ENCODE measurements around the gene GTF2H2C.
"Not testable (repeated sequence)": the region's sequence is repeated elsewhere in the genome, so short reads cannot be mapped to it uniquely, and the experiment has no call there.

GTF2H2C gene

DNA sequence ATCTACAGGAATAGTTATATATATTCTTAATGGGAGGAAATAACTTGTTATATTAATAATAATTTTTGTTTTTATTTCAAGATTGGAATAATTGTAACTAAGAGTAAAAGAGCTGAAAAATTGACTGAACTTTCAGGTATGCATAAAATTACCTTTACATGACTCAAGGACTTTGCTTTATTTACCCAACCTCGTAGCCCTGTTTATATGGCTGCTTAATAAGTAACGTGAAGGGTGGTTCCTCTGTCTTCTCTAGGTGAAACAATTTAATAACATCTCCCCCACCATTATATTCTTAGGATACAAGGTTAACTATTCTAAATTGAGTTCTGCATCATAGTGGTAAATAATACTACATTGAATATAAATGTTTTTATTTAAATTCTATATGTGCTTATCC is 8.1 kb downstream of the GTF2H2C start:
- not testable (repeated sequence) for DNase-seq

DNA sequence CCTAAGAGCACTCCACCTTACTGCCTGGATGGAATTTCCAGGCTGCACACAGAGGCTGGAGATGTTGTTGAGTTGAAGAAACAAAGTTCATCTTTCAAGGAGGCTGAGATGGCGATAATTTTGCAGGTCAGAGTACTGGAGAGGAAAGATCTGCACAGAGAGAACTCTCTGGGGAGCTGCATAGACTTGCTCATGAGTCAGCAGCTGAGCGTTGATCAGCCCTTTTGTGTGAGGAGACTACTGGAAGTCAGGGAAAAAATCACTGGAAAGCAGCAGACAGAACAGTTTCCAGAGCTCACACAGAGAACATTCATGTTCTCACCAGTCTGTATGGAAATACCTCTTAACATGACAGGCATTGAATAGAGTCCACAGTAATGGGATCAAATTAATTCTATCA is 23.4 kb downstream of the GTF2H2C start:
- not testable (repeated sequence) for DNase-seq

DNA sequence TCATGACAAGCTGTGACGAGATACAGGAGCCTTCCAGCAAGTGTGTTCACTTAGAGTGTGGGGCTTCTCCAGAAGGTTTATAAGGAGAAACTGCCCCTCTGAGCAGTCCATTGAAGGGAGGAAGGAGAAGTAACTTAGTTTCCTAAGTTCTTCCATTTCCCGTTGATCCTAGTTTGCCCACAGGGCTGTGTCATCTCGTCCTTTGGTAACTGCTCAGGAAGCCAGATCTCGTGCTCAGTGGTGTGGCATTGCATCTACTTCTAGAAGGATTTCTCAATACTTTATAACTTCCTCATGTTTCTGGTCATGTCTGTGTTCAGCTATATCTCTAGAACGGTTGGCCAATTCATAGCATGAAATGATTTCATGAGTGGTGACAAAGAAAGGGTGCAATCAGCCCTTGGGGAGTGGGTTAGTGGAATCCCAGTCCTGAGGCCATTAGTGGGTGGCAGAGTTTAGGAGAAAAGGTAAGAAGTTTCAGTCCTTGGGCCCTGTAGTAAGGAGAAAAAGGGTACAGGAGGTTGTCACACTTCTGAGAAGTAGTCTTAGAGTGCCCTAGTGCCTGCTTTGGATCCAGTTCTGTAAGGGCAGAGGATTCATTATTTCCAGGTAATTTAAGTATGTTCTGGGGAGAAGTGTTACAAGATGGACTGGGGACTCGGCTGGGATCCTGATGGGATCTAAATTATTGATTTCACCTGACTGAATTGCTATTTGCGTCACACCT is 36.3 kb downstream of the GTF2H2C start:
- not testable (repeated sequence) for DNase-seq

DNA sequence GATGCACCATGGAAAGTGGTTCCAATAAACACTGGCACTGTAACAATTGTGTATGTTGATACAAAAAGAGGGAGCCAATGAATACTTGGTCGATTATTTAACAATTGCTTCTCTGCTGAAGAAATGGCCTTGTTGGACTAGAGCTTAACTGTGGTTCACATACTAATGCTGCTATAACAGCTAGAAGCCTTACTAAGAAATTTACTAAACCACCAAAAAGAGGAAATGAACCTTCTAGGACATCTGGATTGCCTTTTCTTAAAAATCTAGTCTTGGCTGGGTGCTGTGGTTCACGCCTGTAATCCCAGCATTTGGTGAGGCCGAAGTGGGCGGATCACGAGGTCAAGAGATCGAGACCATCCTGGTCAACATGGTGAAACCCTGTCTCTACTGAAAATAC is 42.0 kb downstream of the GTF2H2C start:
- not testable (repeated sequence) for DNase-seq

DNA sequence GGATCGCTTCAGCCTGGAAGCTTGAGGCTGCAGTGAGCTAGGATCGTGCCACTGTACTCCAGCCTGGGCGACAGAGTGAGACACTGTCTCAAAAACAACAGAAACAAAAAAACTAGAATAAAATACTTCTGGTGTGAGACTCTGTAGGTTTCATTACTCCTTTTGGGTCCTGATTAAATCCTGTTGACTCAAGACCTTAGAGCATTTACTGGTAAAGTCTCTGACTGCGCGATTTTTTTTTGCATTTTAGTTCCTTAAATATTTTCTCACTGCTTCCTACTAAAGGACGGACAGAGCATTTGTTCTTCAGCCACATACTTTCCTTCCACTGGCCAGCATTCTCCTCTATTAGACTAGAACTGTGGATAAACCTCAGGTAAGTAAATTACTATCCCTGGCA is 46.8 kb downstream of the GTF2H2C start:
- not testable (repeated sequence) for DNase-seq

DNA sequence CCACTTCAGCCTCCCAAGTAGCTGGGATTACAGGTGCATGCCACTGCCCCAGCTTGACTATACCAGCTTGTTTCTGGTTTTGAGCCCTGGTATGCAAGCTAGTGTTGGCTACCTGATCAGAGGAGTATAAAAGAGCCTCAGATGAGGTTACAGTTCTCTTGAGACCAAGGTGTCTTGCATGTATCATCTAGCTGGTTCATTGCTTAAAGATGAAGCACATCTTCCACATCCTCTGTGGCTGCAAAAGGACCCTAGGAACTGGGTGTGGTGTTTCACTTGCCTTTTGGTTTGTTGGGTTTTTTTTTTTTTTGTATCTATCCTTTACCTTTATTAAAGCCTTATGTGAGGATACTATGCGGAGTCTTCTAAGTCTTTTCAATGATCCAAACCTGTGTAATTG is 47.8 kb downstream of the GTF2H2C start:
- DNase-seq: not testable (repeated sequence)

DNA sequence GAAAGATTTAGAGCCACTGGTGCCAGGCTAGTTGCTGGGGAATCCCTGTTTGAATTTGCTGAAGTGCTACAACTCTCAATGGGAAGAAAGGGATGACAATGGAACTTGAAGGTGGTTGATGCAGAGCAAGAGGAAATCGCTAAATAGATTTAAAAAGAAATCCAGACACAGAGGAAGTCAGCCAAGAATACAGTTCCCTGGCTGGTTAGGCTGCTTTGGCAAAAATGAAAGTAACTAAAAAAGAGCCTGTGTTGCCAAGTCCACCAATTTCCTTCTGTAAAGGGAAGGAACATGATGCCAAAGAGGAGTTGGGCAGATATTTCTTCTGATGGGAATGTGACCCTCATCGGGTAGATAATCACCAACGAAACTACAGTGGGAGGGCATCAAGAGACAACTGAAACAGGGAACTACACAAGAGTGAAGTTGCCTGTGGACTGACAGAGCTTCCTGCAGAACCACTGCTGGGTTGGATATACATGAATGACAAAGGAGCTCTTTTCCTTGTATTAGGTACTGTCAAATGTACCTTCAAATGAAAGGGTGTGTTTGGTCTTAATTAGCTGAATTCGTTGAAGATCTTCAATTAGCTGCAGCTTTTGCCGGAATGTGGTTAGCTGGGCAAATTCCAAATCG is 49.0 kb downstream of the GTF2H2C start:
- DNase-seq: not testable (repeated sequence)

DNA sequence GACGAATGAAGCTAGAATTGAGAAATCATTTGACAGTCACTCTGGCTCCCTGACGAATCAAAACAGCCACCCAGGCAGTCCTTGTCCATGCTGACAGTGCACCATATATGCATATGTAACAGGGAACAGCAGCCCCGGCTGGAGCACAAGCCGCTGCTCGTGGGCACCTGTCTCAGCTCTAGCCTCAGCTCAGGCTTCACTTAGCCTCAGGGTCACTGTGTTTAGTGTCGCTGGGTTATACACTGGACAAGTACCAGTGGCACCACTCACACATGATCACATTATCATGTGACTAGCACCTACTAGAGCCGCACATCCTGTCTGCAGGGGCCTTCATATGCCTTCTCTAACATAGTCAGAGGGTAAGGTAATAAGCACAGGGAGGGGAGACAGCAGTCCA is 54.9 kb downstream of the GTF2H2C start:
- DNase-seq: not testable (repeated sequence)

DNA sequence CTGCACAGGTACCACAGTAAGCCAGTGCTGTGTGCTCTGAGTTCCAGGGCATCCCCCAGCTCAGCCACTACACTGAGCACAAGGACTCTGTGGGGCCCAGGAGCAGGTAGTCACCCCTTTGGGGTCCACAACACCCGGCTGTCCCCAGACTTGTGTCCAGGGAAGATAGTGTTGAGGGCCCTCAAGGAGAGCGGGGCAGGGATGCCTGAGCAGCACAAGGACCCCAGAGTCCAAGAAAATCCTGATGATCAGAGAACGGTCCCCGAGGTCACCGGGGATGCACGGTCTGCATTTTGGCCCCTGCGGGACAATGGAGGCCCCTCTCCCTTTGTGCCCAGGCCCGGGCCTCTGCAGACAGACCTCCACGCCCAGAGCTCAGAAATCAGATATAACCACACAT is 71.9 kb downstream of the GTF2H2C start:
- not testable (repeated sequence) for DNase-seq

Measured in NCI-H510A treated with DMSO at 0.1 percent for 48 hours (cell line).